HG03159 (cell line): ENCODE data around the gene GRM8.

Experiments used
- ATAC-seq: cut with Tn5 transposase; IDR thresholded peaks from one replicate; pipeline ENCODE4 v1.9.1; 2021; ENCODE audit warnings: mild to moderate bottlenecking, moderate library complexity; ENCODE audit not compliant: unreplicated experiment

GRM8 gene

DNA sequence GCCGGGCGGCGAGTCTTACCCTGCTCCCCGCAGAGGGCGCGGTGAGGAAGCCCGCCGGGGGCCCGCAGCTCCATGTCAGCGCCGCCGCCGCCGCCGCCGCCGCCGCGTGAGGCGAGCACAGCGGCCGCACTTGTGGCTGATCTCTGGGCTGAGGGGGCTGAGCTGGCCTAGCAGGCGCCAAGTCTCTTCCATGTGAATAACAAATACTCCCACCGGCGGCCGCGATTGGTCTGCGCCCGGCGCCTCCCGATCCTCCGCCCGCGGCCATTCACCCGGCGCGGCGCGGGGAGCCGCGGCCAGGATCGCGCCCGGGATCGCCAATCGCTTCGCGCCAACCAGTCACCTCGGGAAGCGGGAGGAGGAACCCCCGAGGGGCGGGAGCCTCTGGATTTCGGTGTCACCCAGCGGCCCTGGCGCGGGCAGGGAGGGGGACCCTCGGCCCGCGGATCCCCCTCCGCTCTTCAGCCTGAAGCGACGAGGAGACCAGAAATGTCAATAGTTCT is at the start of gene GRM8:
GRM8 (minus strand) TSS at position 164 of the 503 bp plus-strand sequence.
- peak; percentile 30 for ATAC-seq

DNA sequence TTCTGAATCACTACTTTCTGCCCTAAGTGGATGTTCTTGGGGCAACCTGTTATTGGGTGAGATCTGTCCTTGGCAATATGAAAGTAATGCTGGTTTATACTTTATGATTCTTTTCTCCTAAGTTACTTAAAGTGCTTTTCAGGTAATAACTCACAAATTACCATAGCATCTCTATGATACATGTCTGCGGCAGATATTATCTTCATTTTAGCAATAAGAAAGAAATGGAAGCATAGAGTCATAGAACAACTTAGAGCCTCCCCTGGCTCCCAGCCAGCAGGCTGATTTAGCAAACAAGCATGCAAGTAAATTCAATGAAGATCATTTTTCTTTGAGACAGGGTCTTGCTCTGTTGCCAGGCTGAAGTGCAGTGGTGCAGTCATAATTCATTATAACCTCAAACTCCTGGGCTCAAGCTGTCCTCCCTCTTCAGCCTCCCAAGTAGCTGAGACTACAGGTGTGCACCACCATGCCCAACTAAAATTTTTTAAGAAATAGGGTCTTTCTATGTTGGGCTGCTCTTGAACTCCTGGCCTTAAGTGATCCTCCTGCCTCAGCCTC is 38.1 kb upstream of the GRM8 start:
- ATAC-seq = no peak

DNA sequence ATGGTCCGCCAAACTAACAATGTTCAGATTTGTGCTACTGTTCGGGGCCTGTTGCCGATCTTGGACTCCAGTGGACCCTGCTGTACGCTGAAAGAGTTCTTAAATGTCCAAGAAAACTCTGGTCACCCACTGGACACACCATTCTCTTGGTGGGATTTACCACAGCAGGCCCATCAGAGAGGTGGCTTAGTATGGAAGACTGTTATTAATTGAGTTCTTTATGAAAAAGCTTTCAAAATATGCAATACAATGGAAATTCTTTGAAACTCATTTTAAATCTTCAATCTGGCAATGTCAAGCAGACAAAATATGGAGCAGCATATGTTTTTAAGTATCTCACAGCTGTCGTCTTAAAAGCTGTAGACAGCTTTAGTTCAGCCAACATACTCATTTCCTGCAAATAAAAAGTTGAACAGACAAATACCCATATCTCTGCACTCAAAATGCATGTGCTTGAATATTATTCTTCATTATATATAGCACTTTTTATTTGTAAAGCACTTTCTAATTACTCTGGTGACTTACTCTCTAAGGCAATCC is 37.4 kb upstream of the GRM8 start:
- ATAC-seq = no peak

DNA sequence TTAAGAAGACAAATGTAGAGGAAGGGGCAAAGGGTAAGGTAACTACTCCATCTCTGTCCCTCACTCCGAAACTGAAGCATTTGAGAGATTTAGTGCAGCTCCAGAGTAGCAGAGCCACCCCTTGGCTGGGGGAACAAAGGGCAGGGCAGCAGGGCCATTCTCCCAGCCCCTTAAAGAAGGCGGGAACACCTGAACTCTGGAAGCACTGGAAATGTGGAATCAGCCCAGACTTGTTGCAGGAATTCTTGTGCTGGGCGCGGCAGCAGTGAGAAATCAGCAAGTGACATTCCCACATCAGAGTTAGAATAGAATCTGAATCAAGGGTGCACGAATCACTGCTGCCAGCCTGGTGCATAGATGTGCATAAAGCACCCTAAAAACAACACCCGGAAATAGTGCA is 34.4 kb upstream of the GRM8 start:
- ATAC-seq = no peak

DNA sequence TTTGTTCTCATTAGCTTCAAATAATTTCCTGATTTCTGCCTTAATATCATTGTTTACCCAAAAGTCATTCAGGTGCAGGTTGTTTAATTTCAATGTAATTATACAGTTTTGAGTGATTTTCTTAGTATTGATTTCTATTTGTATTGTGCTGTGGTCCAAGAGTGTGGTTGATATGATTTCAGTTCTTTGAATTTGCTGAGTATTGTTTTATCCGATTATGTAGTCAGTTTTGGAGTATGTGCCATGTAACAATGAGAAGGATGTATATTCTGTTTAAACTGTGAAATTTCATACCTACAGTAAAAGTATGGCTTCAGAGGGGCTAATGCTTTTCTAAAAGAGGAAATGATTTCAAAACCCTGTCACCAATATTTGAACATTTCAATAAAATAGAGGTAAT is 17.4 kb upstream of the GRM8 start:
- no peak for ATAC-seq

DNA sequence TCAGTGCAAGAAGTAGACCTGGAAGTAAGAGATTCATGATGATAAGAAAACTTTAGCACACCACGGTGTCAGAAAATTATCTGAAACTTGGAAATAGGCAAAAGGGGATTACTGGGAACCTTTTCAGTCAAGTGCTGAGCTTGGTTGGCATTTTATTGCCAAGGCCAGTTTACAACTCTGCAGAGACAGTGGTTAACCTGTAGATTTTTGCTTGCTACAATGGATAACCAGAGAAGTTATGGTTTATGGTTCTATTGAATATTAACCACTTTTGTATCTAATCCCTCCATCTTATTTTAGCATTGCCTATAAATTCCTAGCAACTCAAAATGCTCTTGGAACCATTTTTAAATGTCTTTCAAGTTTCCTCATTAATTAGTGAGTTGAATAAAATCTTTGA is 13.3 kb upstream of the GRM8 start:
- no peak for ATAC-seq

DNA sequence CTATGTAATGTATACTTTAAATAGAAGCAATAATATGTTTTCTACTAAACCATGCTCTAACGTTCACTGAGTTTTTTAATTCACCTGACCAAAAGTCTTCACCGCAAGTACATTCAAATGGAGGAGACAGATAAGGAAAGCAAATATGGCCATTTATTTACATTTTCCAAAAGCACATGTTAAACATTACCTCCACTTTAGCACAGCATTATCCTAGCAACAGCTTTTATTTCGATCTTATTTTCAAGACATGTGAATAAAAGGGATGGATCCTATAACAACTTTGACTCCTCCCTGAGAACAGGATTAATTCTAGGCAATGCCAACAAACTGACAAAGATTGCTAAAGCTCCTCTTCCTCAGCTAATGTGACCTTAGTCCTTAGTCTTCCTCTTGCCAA is 11.5 kb upstream of the GRM8 start:
- ATAC-seq = no peak

DNA sequence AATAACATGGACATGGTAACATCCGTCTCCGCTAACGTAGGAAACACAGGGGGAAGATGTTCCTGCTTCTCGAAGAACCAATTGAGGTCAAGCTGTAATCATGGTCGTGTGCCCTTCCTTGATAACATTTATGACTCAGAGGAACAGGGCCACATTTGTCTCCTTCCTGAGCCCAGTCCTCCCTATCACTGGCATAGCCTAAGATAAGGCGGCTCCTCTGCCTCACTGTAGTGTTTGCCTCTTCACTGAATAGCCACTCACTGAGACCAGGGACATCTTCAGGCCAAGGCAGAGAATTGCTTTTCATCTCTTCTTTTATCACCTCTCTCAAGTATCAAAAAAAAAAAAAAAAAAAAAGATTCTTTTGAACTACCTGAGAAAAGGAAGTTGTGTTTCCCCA is 5.4 kb upstream of the GRM8 start:
- ATAC-seq = no peak

DNA sequence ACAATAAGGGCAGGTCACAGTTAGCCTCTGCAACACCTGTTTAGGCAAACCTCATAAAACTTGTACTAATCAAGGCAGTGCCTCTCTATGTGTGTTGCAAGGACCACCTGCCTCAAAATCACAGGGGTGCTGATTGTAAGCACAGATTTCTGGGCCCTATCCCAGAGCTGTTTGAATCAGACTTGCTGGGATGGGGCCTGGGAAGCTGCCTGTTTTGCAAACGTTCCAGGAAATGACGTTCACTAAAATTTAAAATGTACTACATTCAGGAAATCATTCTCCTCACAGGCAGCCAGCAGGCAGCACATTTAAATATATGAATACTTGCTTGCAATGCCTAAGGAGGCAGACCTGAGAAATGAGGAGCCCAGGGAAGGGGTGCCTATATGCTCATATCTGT is 4.3 kb upstream of the GRM8 start:
- ATAC-seq = no peak

DNA sequence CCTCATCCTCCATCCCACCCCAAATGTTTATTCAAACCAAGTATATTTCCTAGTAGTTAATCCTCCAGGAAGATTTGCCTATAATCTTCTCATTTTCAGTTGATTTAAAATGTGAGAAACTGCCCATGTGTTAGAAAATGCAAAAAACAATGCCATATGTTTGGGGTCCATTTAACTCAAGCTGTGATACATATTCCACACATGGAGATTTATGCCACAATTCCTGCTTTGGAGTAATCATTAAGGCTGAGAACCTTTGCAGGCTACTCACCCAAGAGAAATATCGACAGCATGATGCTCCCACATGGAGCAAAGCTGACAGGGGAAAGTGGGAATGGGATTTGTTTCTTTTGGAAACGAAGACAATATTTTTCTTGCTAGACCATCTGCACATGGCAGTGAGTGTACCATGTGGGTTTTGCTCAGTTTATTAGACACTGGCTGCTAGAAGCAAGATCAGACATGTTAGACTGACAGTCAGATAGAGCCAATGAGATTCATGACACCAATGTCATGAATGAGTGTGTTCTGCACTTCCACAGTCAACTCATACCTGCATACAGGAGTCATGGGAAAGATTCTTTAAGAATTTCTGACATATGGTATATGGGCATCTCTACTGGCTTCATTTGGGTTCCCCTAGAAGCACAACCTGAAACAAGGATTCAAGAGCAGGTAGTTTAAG is 3.4 kb upstream of the GRM8 start:
- ATAC-seq = no peak

DNA sequence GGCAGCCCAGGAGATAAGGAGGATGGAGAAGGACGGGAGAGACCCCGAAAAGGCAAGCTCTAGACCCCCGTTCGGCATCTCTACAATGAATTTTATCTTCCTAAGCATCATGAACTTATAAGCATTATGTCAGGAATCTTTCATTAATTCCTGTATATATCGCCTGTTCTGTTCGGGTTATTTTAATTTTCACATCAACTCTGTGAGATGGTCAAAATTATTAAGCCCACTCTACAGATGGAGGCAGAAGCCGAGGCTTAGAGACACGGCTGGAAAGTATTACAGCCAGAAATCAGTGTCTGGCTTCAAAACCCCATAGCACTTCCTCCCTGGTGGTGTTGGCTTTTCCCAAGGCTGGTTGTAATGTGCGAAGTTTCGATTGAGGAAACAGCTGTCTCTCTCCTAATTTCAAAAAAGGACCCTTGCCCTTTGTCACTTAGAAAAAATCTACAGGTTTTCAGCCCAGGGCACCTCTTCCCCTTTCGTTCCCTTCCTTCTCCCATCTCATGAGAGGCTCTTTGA is 1.5 kb upstream of the GRM8 start:
- no peak for ATAC-seq

DNA sequence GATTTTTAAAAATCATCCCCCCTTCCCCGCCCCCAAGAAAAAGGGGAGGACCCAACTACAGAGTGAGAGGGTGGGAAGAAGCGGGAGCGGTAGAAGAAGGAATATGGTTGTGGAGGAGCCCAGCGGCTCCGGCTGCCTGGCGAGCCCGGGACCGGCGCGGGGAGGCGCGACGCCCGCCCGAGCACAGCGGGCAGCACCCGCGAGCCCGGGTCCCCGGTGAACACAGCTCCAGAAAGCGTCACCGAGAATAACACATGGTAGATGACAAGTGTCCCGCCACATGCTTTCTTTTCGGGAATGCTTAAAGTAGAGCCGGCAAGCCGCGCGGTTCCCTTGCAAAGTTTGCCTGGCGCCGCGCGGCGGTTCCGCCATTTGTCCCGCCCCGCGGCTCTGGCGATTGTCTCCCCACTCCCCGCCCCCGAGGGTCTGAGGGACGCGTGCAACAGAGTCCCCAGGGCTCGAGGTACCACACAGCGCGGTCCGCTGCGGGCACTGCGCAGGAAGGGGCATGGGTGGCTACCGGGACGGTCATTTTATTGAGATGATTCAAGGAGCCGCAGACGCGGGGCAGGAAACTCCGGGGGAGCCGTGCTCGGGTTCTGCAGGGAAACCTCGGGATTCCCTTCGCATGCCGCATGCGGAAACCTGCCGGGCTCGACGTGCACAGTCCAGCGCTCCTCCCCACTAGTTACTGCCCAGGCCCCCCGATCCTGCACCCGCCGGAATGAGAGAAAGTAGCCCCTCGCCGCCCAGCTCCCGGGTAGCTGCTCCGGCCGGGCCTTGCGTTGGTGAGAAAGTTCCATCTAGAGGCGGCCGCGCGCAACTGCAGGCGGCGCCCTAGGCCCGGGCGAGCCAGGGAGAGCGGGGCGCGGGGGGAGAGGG is 781 bp upstream of the GRM8 start:
- peak; percentile 89 for ATAC-seq

DNA sequence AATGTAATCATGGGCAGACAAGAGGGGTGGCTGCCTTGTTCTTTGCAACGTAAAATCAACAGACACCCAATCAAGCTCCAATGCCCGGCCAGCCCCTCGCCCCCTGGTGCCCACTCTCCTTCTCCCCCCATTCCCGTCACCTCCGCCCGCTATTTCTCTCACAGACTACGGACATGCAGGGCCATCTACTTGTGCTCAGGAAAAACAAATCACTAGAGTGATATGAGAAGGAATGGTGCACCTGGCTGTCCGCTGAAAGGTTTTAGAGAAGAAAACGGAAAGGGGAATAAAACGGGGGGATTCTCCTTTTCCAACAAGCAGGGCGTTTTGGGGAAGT is 396 bp downstream of the GRM8 start:
- ATAC-seq = no peak

DNA sequence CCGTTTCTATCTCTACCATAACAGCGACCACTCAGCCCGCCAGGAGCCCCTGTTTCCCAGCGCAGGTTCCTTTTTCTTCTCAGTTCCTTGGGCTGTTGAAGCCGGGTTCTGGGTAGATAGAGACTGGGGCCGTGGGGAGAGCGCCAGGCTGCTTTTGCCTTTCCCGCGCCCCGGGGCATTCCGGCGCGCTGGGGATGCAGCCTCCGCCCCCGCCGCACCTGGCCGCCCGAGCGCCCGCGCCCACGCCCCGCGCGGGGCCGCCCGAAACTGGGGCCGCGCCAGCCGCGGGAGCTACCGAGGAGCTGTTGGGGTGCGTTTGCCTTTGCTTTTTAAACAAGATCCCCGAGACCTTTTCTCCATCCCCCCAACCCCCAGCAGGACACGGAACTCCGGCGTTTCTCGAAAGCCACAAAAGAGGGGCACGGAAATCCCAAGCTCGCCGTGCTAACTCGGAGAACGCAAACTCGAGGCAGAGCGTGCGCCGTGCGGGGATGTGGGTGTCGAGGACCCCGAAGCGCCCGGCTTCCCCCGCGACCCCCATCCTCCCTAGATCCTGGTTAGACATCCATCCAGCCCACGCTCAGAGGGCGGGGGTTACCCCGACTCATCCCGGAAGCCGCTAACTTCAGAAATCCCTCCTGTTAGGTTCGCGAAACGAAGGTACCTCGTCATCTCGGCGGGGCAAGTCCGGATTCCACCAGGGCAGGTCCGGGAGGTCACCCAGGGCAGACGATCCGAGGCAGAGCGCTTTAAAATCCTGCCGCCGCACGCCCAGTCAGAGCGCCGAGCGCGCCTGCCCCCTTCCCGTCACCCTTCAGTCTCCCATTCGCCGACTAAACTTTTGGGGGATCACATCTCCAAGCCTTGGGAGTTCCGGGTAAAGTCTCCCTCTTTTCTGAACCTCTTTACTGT is 1.0 kb downstream of the GRM8 start:
- ATAC-seq = no peak

DNA sequence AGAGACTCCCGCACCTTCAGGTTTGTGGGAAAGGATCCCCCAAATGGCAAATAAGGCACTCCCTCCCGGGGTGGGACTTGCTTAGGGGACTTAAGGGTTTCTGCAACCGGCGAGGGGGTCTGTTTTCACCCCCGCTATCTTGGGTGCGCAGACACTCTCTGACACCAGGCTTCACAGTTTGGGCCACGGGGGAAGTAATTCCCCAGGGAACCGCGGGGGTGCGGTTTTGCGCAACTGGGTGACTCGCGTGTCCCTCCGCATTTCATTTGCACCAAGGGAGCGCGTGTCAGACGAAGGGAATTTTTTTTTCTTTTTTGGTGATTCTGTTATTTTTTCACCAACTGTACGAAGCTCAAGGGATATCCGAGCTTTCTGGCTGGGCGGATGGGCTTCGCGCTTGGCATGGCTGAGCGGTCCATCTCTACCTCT is 1.7 kb downstream of the GRM8 start:
- ATAC-seq = no peak

DNA sequence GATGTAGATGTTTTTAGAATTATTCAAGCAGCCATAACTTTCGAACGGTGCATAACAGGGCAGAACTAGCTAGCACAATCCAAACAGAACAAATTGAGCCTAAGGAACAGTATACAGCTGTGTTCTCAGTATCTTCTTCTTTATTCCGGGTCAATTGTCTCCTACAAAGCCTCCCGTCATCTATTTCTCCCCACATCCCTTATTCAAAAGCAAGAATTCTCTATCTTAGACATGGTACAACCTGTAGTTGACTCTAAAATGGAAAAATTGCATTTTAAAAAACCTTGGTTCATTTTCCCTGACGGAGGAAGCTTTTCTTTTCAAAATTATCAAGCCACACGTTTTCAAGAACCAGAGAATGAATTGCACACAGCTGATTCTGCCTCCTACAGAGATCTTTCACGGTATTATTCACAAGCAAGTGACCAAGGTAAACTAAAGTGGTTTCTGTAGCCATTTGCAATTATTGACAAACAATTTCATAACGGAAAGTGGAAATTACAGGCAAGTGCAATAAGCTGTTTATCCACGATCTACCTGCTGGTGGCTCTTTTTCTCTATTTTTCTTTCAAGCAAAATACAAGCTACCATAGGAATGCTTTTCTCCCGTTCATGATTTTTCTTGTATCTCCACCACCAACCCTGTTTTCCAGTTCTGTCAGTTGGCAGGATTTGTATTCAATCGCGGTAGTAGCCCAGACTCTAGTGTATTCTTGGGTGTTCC is 2.3 kb downstream of the GRM8 start:
- ATAC-seq = no peak

DNA sequence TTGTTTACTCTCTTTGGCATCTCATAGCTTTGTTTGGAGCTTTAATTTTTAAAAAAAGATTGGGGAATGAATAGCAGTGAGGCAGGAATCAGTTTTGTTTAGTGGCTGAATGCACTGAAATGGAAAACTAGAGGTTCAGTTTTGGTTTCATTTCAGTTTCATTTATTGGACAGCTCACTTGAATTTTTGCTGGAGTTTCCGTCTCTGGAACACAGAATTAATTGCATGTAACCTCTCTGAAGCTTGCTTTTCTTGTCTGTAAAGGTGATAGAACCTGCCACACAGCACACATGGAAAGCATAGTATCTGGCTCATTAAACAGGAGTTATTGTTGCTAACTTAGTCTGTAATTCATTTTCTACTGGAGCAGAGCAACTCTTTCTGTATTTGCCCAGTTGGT is 7.1 kb downstream of the GRM8 start:
- ATAC-seq = no peak

DNA sequence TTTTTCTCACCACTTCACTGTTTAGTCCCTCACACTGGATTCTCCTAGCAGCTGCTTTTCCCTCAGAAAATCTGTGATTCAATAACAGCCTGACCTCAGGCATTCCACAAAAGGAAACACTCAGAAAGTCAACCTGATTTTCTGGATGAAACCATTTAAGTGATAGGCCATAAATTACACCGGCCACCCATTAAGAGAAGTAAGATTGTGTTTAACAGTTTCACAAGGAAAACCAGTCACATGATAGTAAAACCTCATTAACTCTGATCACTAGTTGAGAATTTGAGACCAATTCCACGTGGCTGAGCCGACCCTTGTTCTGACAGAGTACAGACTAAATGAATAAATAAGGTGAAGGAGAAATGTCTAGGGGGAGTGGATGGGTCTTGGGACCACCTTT is 7.7 kb downstream of the GRM8 start:
- no peak for ATAC-seq

DNA sequence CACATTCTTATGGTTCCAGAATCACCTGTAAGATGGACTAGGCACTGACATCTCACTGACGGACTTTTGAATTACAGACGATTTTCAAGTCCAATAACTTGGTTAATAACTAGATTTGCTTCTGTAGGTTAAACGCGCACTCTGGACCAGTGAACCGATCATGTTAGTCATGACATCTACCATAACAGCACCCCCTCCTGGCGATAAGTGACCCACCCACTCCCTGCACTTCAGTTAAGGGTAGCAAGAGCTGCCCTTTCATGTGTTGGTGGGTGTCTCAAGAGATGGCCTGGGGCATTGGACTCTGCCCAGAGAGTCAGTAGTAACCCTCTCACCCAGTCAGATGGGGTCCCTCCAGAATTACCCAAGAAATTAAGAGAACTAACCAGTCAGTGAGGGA is 12.9 kb downstream of the GRM8 start:
- ATAC-seq = peak; percentile 69

DNA sequence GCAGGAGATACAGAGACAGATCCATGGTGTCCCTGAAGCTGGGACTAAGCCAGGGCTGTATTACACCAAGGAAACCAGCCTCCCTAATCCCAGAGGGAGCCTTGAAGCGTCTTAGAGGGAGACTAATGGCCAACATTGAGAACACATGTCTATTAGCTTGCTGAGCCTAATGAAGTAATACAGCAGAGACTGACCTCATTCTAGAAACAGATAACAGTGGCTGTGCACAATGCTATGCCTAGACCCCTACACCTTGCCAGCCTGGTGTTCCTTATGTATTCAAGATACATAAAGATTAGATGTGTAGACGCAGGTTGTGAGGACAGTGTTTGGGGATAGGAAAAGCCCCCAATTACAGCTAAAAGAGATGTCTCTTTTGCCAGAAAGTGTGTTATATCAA is 19.1 kb downstream of the GRM8 start:
- no peak for ATAC-seq
